Testis (tissue), 2 donors: ENCODE results near the gene SLX1B.
"Not testable (repeated sequence)": the region's sequence is repeated elsewhere in the genome, so short reads cannot be mapped to it uniquely, and the experiment has no call there.

ENCODE experiments used
- POLR2A ChIP-seq: fragments of 450-650 bp; IDR thresholded peaks from one replicate; pipeline ENCODE4 v1.6.1; 2017; ENCODE audit warnings: antibody characterized with exemption, mild to moderate bottlenecking, moderate library complexity
- TF ChIP-seq, protein P1 (sequence below), 3 experiments: fragments of 450-650 bp in 2 of 3; fragments of 200-600 bp in 1 of 3; sonication (generic) in 1 of 3; IDR thresholded peaks; one replicate each; pipeline ENCODE4 v1.5.1; 2016 to 2019; ENCODE audit warnings: antibody characterized with exemption in 3 of 3, mild to moderate bottlenecking in 2 of 3, moderate library complexity in 1 of 3

DNA sequence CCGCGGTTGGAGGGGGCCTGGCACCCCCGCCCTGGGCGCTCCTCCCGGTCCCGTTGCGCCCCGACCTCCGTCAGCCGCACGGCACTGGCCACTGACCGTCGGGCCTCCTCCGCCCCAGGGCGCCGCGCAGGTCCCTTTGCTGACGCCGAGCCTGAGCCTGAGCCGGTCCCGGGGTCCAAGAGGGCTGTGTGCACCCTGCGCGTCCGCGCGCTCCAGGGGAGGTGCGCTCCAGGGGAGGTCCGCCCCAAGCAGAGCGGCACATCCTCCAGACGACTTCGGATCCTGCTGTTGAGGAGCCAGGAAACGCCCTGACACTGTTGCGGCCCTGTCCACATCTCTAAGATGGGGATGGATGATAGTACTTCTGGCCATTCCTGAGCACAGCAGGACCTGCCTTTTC lies 12.6 kb downstream of the SLX1B start:
- TF ChIP-seq, protein P1, sequence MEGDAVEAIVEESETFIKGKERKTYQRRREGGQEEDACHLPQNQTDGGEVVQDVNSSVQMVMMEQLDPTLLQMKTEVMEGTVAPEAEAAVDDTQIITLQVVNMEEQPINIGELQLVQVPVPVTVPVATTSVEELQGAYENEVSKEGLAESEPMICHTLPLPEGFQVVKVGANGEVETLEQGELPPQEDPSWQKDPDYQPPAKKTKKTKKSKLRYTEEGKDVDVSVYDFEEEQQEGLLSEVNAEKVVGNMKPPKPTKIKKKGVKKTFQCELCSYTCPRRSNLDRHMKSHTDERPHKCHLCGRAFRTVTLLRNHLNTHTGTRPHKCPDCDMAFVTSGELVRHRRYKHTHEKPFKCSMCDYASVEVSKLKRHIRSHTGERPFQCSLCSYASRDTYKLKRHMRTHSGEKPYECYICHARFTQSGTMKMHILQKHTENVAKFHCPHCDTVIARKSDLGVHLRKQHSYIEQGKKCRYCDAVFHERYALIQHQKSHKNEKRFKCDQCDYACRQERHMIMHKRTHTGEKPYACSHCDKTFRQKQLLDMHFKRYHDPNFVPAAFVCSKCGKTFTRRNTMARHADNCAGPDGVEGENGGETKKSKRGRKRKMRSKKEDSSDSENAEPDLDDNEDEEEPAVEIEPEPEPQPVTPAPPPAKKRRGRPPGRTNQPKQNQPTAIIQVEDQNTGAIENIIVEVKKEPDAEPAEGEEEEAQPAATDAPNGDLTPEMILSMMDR (IDR thresholded peaks at IDR 0.05), result not testable (repeated sequence)
- not testable (repeated sequence) for TF ChIP-seq POLR2A
